ENCODE data around the gene APPBP2.

GRCh38 chr17:60513014-60513413 is 13.0 kb downstream of the APPBP2 start:
- TF ChIP-seq REST (IDR thresholded peaks at IDR 0.05; ENCODE audit: insufficient read depth in 1 of 2, low read depth in 2 of 2, low read length in 1 of 2) = no peak
- no peak for TF ChIP-seq CTCF (IDR thresholded peaks at IDR 0.05)
- no peak for TF ChIP-seq POLR2AphosphoS5 (IDR thresholded peaks at IDR 0.05; ENCODE audit: low read depth, low read length)
- no peak for TF ChIP-seq SIN3A (IDR thresholded peaks at IDR 0.05; ENCODE audit: borderline replicate concordance, insufficient read depth, low read depth, low read length)
- no peak for TF ChIP-seq TCF7L2 (IDR thresholded peaks at IDR 0.05; ENCODE audit: low read depth, low read length)
